ENCODE measurements around the gene CA7. TPM values are rescaled to one million over a fixed set of nuclear protein-coding genes. Genes with fewer than 3 reads are reported as not detected.
A peak's percentile ranks its signal among the peaks of the same experiment; 100 is the strongest.

The CA7 gene
- total and polyA plus RNA-seq, 4 donors: not detected

GRCh38 chr16:66844009-66844341 lies 239 bp upstream of the CA7 start:
- Histone ChIP-seq H3K4me3 (ENCODE audit: low read depth in 1 of 3, low read length in 3 of 3) (peak overlapping the region in 1 of 3 donors; percentile 45), H3K27ac (ENCODE audit: low read depth in 1 of 2, low read length in 2 of 2) (no peak overlapping the region), H3K9ac (ENCODE audit: low read depth in 1 of 2, low read length in 2 of 2) (no peak overlapping the region), H3K9me3 (ENCODE audit: control insufficient read depth in 4 of 4, low read length in 3 of 4) (no peaks in the 10 kb centered on the region), H3K4me1 (ENCODE audit: control insufficient read depth in 4 of 4, insufficient read depth in 4 of 4, low read length in 3 of 4) (peaks cover 5 to 9% (median 8%) of the 10 kb centered on the region in 4 donors), H3K36me3 (ENCODE audit: control insufficient read depth in 4 of 4, insufficient read depth in 3 of 4, low read depth in 1 of 4, low read length in 3 of 4) (no peaks in the 10 kb centered on the region), H3K27me3 (ENCODE audit: control insufficient read depth in 4 of 4, insufficient read depth in 4 of 4, low read length in 3 of 4) (peaks cover 2 to 5% (median 4%) of the 10 kb centered on the region in 4 donors)
- no peak for DNase-seq (ENCODE audit: low spot score)
- 35% methylated on average over 14 of the region's 14 CpGs for WGBS
- TF ChIP-seq RXRA (IDR thresholded peaks at IDR 0.05) (no peak), HNF4A (conservative IDR thresholded peaks at IDR 0.05) (no peak)

GRCh38 chr16:66845080-66845410 lies 831 bp downstream of the CA7 start:
- H3K36me3 ChIP-seq (ENCODE audit: control insufficient read depth in 4 of 4, insufficient read depth in 3 of 4, low read depth in 1 of 4, low read length in 3 of 4): no peaks in the 10 kb centered on the region
- H3K27ac ChIP-seq (ENCODE audit: low read depth in 1 of 2, low read length in 2 of 2): no peak overlapping the region
- H3K9ac ChIP-seq (ENCODE audit: low read depth in 1 of 2, low read length in 2 of 2): no peak overlapping the region
- H3K9me3 ChIP-seq (ENCODE audit: control insufficient read depth in 4 of 4, low read length in 3 of 4): no peaks in the 10 kb centered on the region
- H3K4me1 ChIP-seq (ENCODE audit: control insufficient read depth in 4 of 4, insufficient read depth in 4 of 4, low read length in 3 of 4): peaks cover 5 to 9% (median 8%) of the 10 kb centered on the region in 4 donors
- peaks cover 2 to 5% (median 4%) of the 10 kb centered on the region in 4 donors for H3K27me3 ChIP-seq (ENCODE audit: control insufficient read depth in 4 of 4, insufficient read depth in 4 of 4, low read length in 3 of 4)
- no peak for TF ChIP-seq NR2F2 (IDR thresholded peaks at IDR 0.05)
- no peak for TF ChIP-seq TAF1 (conservative IDR thresholded peaks at IDR 0.05)
- no peak for TF ChIP-seq GABPA (IDR thresholded peaks at IDR 0.05 in 1 of 2, conservative IDR thresholded peaks at IDR 0.05 in 1 of 2)
- no peak for TF ChIP-seq ZBTB33 (IDR thresholded peaks at IDR 0.05)
- TF ChIP-seq HNF4G (IDR thresholded peaks at IDR 0.05): no peak
- TF ChIP-seq YY1 (IDR thresholded peaks at IDR 0.05): no peak
- TF ChIP-seq CTCF (IDR thresholded peaks at IDR 0.05; ENCODE audit: low read depth, low read length, missing input control): no peak
- no peak for TF ChIP-seq SP1 (IDR thresholded peaks at IDR 0.05)
- no peak for TF ChIP-seq HNF4A (conservative IDR thresholded peaks at IDR 0.05)
- TF ChIP-seq JUND (IDR thresholded peaks at IDR 0.05): no peak
- TF ChIP-seq FOXA2 (IDR thresholded peaks at IDR 0.05): no peak
- WGBS: 15% methylated on average over 10 of the region's 10 CpGs
- no peak for DNase-seq (ENCODE audit: low spot score)
- peak overlapping the region in 2 of 3 donors; percentile 6 to 45 for H3K4me3 ChIP-seq (ENCODE audit: low read depth in 1 of 3, low read length in 3 of 3)

- no peak overlapping the region for H3K9ac ChIP-seq (ENCODE audit: low read depth in 1 of 2, low read length in 2 of 2)
- peaks cover 2 to 5% (median 4%) of the 10 kb centered on the region in 4 donors for H3K27me3 ChIP-seq (ENCODE audit: control insufficient read depth in 4 of 4, insufficient read depth in 4 of 4, low read length in 3 of 4)
- H3K4me1 ChIP-seq (ENCODE audit: control insufficient read depth in 4 of 4, insufficient read depth in 4 of 4, low read length in 3 of 4): peaks cover 5 to 9% (median 8%) of the 10 kb centered on the region in 4 donors
- no peak overlapping the region for H3K4me3 ChIP-seq (ENCODE audit: low read depth in 1 of 3, low read length in 3 of 3)
- H3K36me3 ChIP-seq (ENCODE audit: control insufficient read depth in 4 of 4, insufficient read depth in 3 of 4, low read depth in 1 of 4, low read length in 3 of 4): no peaks in the 10 kb centered on the region
- no peaks in the 10 kb centered on the region for H3K9me3 ChIP-seq (ENCODE audit: control insufficient read depth in 4 of 4, low read length in 3 of 4)
- no peak for DNase-seq (ENCODE audit: low spot score)
- H3K27ac ChIP-seq (ENCODE audit: low read depth in 1 of 2, low read length in 2 of 2): no peak overlapping the region
- no peak for TF ChIP-seq FOXA1 (IDR thresholded peaks at IDR 0.05)
- TF ChIP-seq ZBTB33 (IDR thresholded peaks at IDR 0.05): no peak
- no peak for TF ChIP-seq RXRA (IDR thresholded peaks at IDR 0.05)
- no peak for TF ChIP-seq HNF4A (conservative IDR thresholded peaks at IDR 0.05)
- TF ChIP-seq NR2F2 (IDR thresholded peaks at IDR 0.05): no peak
- TF ChIP-seq GABPA (IDR thresholded peaks at IDR 0.05 in 1 of 2, conservative IDR thresholded peaks at IDR 0.05 in 1 of 2): no peak
- WGBS: 80% methylated on average over 9 of the region's 9 CpGs
Observed at GRCh38 chr16:66845791-66846221, 1.6 kb downstream of the CA7 start.
